ENCODE results near the gene TCP10L.

DNA sequence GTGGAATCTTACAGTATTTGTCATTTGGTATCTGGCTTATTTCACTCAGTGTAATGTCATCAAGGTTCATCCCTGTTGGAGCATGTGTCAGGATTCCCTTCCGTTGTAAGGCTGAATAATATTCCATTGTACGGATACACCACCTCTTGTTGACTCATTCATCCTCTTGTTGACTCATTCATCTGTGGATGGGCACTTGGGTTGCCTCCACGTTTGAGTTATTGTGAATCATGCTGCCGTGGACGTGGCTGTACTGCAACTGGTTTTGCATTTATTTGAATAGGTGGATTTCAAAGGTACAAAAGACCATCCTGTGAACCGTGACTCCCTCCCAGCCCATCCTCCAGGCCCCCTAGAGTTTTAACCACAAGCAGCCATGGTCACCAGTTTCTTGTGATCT is 11.9 kb upstream of the TCP10L start:
- no peak for TF ChIP-seq TAF1 (IDR thresholded peaks at IDR 0.05; ENCODE audit: borderline replicate concordance, insufficient read depth, low read length)
- no peak for TF ChIP-seq POLR2AphosphoS5 (IDR thresholded peaks at IDR 0.05; ENCODE audit: low read depth, low read length)
- TF ChIP-seq SIN3A (IDR thresholded peaks at IDR 0.05; ENCODE audit: borderline replicate concordance, insufficient read depth, low read length), result no peak
